Neural crest cell (in vitro differentiated cells): Measurements from ENCODE around the gene HOXA10. TPM values are rescaled to one million over a fixed set of nuclear protein-coding genes. Genes with fewer than 3 reads are reported as not detected.

ENCODE experiments used
- DNase-seq: peaks from one replicate; pipeline ENCODE4 v3.0.0; 2021; ENCODE audit warnings: low read depth, mixed read lengths, low spot score
- H3K27ac Mint-ChIP-seq: one replicate; pipeline ENCODE4 v1.8.0; 2021; ENCODE audit warnings: mild to moderate bottlenecking, mixed read lengths; ENCODE audit not compliant: unreplicated experiment
- H3K27me3 Mint-ChIP-seq: 2 replicates; pipeline ENCODE4 v1.8.0; 2021; ENCODE audit warnings: low read depth, mild to moderate bottlenecking, mixed read lengths
- H3K36me3 Mint-ChIP-seq: 2 replicates; pipeline ENCODE4 v1.8.0; 2021; ENCODE audit warnings: low read depth, mild to moderate bottlenecking, mixed read lengths
- H3K4me1 Mint-ChIP-seq: 2 replicates; pipeline ENCODE4 v1.8.0; 2021; ENCODE audit warnings: mixed read lengths
- H3K4me3 Mint-ChIP-seq: one replicate; pipeline ENCODE4 v1.8.0; 2021; ENCODE audit warnings: mild to moderate bottlenecking, mixed read lengths
- H3K9me3 Mint-ChIP-seq: 2 replicates; pipeline ENCODE4 v1.8.0; 2021; ENCODE audit warnings: mixed read lengths
- CTCF ChIP-seq: fragments of 200-600 bp; sonication (generic); conservative IDR thresholded peaks from 2 replicates; pipeline ENCODE4 v1.5.0; 2021; ENCODE audit warnings: antibody characterized with exemption, mild to moderate bottlenecking
- total RNA-seq: library from RNA; stranded (reverse); gene quantifications from 2 replicates; pipeline ENCODE4 v1.2.1, GENCODE V29; 2021

The HOXA10 gene
- total RNA-seq, 1 donor from 2014 or later = 0.35 TPM

DNA sequence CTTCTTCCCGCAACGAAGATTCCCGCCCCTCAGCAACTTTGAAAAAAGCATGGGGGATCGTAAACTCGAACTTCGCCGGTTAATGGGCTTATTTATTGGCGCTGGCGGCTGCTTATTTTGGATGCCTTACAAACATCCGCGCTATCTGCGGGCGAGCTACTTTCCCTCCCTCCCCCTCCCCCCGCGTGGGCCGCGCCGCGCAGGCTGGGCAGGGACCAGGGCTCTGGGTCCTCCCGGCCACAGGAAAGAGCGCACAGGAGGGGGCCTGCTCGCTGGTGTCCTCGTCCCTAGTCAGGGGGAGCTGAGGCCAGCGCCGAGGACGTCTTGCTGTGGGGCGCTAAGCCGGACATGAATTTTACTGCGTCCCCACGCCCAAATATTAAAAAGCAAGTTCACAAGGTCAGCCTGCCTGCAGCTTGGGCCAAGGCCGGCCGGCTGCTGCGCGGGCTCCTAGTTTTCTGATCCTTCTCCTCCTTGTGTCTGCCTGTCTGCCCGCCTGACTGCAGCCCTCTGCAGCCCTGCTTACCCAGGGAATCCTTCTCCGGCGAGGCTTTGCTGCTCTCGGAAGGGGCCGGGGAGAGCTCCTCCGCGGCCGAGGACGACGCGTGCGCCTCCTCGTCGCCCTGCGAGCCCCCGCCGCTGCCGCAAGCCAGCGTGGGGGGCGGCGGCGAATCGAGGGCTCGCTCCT is 1.2 kb downstream of the HOXA10 start:
- Mint-ChIP-seq H3K4me1 (peaks cover 13% of the 10 kb centered on the region), H3K36me3 (peaks cover 5% of the 10 kb centered on the region), H3K9me3 (no peaks in the 10 kb centered on the region), H3K27ac (no peak overlapping the region), H3K4me3 (no peak overlapping the region), H3K27me3 (peaks cover 93% of the 10 kb centered on the region)
- DNase-seq = no peak
- no peak for TF ChIP-seq CTCF

GRCh38 chr7:27172315-27172774 is 1.8 kb downstream of the HOXA10 start:
- DNase-seq = no peak

DNA sequence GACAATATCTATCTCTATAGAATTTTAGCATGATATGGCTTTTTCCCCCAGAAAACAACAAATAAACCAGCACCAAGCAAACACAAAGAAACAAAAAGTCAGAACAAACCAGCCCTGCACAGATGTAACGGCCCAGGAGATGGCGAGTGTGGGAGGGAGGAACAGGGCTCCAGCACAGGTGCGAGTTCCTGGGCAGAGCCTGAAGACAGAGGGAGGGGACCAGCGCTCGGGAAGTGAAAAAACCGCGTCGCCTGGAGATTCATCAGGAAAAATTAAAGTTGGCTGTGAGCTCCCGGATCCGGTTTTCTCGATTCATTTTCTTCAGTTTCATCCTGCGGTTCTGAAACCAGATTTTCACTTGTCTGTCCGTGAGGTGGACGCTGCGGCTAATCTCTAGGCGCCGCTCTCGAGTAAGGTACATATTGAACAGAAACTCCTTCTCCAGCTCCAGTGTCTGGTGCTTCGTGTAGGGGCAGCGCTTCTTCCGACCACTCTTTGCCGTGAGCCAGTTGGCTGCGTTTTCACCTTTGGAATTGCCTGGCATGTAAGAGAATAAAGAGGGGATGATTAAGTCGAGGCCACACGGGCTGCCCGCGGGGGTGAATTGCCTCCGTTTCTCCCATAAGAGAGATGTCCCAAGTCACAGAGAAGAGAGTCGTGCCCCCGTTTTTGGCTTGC is 2.3 kb downstream of the HOXA10 start:
- H3K27me3 Mint-ChIP-seq = peaks cover 93% of the 10 kb centered on the region
- H3K4me3 Mint-ChIP-seq = peak overlapping the region; percentile 64
- no peak for DNase-seq
- H3K36me3 Mint-ChIP-seq = peaks cover 2% of the 10 kb centered on the region
- peaks cover 13% of the 10 kb centered on the region for H3K4me1 Mint-ChIP-seq
- H3K27ac Mint-ChIP-seq = no peak overlapping the region
- no peak for TF ChIP-seq CTCF
- H3K9me3 Mint-ChIP-seq = no peaks in the 10 kb centered on the region

More at GRCh38 chr7:27172315-27172774, 1.8 kb downstream of the HOXA10 start:
- no peak for TF ChIP-seq CTCF
- H3K27ac Mint-ChIP-seq = no peak overlapping the region
- peaks cover 13% of the 10 kb centered on the region for H3K4me1 Mint-ChIP-seq
- no peaks in the 10 kb centered on the region for H3K9me3 Mint-ChIP-seq
- peaks cover 93% of the 10 kb centered on the region for H3K27me3 Mint-ChIP-seq
- H3K4me3 Mint-ChIP-seq = peak overlapping the region; percentile 64
- H3K36me3 Mint-ChIP-seq = peaks cover 2% of the 10 kb centered on the region

- DNase-seq = no peak
- no peak overlapping the region for H3K27ac Mint-ChIP-seq
- peaks cover 93% of the 10 kb centered on the region for H3K27me3 Mint-ChIP-seq
- peaks cover 13% of the 10 kb centered on the region for H3K4me1 Mint-ChIP-seq
- peak overlapping the region; percentile 22 for H3K4me3 Mint-ChIP-seq
- no peak for TF ChIP-seq CTCF
- no peaks in the 10 kb centered on the region for H3K9me3 Mint-ChIP-seq
- H3K36me3 Mint-ChIP-seq = peaks cover 2% of the 10 kb centered on the region
Measured at GRCh38 chr7:27171325-27171636, 2.8 kb downstream of the HOXA10 start.

DNA sequence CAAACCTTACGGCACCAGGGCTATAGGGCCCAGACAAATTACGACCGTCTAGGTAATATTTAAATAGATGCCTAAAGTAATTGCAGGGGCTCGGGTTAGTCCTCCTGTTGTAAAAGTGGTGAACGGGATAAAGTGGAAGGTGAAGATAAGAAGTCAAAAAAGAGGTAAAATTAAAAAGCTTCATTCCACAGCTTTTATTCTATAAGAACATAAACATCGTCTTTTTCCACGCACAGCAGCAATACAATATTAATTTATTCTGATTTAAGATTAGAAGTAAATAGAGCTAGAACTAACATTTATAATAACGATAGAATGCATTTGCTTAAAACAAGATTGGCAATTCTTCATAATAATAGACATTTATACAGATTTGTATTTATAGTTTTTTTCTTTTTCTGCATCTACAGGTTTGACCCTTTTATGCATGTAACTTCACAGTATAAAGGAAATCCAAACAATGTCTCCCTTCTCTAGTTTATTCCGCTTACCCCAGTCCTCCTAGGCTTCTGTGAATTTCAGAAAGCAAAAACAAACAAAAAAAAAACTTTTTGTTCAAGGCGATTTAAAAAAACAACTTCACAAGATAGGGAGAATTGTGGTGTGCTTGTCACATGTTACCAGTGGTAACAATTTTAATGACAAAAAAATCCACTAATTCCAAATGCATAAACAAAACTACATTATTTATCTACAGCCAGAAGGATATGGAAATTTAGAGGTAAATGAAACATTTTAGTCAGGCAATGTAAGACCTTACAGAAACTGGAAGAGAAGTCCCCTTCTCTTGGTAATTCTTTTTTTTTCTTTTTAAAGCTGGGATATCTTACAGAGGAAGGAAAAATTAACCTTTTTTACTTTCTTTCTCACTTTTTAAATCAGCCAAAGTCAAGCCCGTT is 3.4 kb downstream of the HOXA10 start:
- H3K4me3 Mint-ChIP-seq = peak overlapping the region; percentile 62

More for the DNA sequence above, 3.4 kb downstream of the HOXA10 start:
- H3K36me3 Mint-ChIP-seq = peaks cover 3% of the 10 kb centered on the region
- H3K9me3 Mint-ChIP-seq = no peaks in the 10 kb centered on the region
- DNase-seq = no peak
- no peak for TF ChIP-seq CTCF
- H3K4me1 Mint-ChIP-seq = peaks cover 13% of the 10 kb centered on the region
- H3K27me3 Mint-ChIP-seq = peaks cover 93% of the 10 kb centered on the region
- no peak overlapping the region for H3K27ac Mint-ChIP-seq
